HG03108 (cell line): ENCODE results near the gene TSHZ3.

ENCODE experiments used
- ATAC-seq: cut with Tn5 transposase; IDR thresholded peaks from one replicate; pipeline ENCODE4 v1.9.1; 2021; ENCODE audit warnings: moderate library complexity; ENCODE audit not compliant: unreplicated experiment

Gene TSHZ3, protein sequence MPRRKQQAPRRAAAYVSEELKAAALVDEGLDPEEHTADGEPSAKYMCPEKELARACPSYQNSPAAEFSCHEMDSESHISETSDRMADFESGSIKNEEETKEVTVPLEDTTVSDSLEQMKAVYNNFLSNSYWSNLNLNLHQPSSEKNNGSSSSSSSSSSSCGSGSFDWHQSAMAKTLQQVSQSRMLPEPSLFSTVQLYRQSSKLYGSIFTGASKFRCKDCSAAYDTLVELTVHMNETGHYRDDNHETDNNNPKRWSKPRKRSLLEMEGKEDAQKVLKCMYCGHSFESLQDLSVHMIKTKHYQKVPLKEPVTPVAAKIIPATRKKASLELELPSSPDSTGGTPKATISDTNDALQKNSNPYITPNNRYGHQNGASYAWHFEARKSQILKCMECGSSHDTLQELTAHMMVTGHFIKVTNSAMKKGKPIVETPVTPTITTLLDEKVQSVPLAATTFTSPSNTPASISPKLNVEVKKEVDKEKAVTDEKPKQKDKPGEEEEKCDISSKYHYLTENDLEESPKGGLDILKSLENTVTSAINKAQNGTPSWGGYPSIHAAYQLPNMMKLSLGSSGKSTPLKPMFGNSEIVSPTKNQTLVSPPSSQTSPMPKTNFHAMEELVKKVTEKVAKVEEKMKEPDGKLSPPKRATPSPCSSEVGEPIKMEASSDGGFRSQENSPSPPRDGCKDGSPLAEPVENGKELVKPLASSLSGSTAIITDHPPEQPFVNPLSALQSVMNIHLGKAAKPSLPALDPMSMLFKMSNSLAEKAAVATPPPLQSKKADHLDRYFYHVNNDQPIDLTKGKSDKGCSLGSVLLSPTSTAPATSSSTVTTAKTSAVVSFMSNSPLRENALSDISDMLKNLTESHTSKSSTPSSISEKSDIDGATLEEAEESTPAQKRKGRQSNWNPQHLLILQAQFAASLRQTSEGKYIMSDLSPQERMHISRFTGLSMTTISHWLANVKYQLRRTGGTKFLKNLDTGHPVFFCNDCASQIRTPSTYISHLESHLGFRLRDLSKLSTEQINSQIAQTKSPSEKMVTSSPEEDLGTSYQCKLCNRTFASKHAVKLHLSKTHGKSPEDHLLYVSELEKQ

DNA sequence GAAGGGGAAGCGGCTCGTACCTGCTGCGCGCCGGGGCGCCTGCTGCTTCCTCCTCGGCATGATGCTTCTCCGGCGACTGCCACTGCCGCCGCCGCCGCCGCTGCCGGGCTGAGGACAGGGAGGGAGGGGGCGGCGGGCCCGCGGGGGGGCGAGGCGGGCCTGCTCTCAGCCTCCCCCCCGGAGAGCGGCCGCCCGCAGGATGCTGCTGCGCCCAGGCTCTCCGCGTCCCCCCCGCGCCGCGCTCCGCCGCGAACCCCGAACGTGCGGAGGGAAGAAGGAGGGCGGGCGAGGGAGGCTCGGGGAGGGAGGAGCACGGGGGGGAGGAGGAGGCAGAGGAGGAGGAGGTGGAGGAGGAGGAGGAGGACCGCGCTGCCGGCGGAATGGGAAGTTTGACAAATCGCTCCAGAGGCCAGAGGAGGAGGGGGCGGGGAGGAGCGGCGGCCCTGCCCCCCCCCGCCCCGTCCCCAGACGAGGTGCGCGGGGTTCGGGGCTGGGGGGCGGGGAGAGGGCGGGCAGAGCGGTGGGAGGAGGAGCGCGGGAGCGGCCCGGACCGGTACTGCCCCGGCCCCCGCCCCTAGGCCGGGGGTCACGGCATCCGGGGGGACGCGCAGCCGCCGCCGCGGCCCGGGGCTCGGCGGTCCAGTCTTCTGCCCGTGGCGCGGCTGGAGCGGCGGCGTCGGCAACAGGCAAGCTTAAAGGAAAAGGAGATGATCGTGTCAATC is at the start of gene TSHZ3:
Gene TSHZ3, minus strand, starts transcription at position 277 of the 722 bp plus-strand sequence. Its CDS starts 217 bp downstream, at position 60.
- no peak for ATAC-seq

DNA sequence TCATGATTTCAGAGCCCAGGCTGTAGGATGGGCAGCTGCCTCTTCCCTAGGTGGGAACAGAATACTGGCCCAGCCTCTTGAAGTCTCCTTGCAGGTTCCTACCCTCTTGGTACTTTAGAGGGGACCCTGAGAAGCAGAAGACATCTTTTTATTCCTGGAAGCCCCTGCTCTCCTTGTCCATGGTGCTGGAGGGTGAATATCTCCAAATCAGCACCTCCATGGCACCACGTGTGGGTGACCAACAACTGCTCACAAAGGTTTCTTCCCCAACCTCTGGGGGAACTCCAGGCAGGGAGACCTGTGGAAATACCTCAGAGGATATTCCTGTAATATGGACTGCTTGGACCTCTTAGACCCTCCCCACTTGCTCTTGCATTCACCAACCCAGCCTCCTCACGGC is 48.1 kb upstream of the TSHZ3 start:
- no peak for ATAC-seq

DNA sequence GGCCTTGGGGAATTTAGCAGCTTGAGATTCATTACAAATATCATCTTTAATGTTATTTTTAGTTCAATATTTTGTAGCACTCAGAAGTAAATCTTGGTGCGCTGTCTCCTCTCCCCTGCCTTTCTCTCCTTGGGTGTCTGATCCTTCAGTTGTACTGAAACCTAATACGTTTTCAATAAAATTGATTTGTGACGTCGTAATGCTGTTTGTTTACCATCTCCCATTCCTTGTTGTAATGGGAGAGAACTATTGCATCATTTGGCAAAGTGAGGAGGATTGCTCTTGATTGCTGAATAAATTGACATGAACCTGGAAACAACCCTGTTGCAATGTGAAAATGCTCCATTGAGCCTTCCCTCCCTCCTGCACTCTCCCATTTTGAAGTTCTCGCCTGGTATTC is 43.2 kb upstream of the TSHZ3 start:
- no peak for ATAC-seq

DNA sequence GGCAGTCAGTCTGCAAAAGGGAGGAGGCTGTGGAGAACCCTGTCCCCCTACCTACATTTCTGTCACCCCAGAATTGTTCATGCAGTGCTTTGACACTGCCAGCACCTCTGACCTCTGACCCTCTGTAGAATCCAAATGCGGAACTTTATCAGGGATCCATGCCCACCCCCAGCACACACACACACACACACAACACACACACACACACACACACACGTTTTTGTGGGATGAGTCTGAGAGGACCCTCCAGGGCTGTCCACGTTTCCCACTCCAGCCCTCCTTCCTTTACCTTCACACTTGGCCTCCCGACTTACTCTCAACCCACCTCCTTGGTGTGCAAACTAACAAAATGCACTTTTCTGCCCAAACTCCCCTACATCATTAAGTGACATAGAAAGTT is 42.3 kb upstream of the TSHZ3 start:
- no peak for ATAC-seq

DNA sequence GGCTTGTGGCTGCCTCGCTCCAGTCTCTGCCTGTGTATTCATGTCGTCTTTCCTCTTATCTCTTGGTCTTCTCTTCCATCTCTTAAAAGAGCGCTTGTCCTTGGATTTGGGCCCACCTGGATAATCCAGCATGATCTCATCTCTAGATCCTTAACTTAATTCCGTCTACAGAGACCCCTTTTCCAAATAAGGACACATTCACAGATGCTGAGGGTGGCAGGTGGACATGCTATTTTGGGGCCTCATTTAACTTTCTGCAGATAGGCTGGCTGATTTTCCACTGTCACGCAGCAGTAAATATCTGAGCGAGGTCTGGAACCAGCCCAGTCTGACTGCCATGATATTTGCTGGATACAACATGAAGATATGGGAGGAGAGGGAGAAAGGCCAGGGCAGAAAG is 41.5 kb upstream of the TSHZ3 start:
- ATAC-seq: no peak

DNA sequence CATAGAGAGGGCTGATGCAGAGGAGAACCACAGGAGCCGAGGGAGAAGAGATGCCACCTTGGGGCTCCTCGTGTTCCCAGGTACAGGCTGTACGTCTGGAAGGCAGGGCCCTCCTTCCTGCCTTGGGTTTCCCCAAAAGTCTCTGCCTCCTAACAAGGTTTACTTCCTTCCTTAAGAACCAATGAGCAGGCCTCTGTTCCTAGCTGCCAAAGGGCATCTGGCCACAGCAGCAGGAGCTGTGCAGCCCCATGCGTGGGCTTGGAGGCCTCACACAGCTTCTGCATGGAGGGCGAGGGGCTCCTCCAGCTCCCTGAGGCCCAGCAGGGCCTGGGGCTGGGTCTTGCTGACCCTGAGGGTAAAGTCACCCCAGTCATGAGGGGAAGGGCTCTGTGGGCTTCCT is 40.6 kb upstream of the TSHZ3 start:
- no peak for ATAC-seq

DNA sequence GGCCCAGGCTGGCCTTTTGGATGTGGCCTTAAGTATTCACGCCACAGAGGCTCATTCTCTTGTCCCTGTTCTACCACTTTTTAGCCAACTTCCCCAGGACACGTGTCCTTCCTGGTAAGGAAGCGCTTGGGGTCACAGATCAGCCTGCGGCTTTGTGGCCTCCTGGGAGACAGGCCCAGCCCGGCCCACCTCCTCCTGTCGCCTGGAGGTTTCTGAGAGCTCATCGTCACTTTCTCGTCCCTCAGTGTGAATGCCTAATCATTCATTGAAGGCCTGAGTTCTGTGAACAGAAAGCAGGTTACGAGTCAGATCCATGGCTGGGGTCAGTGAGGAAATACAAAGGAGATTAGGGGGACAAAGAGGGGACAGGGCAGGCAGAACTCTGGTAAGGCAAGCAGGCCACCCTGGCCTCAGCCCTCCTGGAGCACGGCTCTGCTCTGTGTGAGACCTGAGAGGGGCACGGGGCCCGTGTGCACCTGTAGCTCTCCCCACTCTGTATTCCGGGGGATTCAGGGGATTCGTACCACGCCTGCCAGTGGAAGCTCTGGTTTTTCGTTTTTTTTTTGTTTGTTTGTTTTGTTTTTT is 38.6 kb upstream of the TSHZ3 start:
- ATAC-seq: no peak

DNA sequence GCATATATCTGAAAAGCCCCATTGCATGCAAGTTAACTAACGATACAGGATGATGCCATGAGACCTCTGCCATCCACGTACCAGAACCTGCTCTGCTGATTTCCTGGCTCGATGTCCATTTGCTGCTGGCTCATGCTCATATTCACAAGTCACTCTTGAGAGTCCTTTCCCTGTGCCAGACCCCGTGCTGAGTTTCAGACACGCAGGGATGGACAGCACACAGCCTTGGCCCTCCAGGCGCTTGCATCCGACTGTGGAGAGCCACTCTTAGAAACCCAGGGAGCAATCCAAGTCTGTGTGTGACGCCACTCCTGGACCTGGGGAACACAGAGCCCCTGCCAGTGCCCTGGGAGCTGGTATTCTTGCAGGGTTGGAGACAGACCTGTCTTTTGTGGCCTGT is 37.6 kb upstream of the TSHZ3 start:
- no peak for ATAC-seq

DNA sequence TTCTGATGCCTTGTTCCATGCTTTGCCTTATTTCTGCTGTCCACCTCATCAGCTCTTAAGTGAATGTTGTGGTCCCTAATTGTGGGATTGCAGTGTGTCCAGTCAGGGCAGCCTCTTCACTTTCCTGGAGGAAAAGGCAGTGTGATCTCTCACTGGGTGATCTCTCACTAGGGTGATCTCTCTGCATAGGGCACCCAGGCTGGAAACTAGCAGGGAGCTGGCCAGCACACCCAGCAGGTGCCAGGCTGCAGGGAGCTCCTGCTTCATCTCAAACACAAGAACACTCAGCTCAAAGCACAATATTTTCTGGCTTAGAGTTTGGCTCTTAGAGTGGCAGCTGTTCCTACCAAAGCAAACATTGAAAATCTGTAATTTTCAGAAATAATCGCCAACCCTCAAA is 36.5 kb upstream of the TSHZ3 start:
- ATAC-seq: no peak

DNA sequence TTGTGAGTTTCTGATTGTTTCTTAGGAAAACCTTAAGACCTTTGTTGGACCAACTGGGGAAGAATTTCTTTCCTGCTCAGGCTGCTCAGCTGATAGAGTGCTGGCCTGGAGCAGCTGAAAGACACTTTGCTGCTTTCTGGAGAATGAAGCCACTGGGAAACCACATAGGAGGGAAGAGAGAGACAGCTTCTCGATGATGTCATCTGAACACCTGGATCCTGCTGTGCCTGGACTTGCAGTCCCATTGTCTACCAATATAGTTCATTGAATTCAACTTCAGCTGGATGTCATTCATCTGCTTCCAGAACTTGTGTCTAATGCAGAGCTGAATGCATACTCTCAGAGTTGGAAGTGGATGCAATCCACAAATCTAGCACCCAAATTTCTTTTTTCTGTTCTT is 34.3 kb upstream of the TSHZ3 start:
- ATAC-seq: no peak

DNA sequence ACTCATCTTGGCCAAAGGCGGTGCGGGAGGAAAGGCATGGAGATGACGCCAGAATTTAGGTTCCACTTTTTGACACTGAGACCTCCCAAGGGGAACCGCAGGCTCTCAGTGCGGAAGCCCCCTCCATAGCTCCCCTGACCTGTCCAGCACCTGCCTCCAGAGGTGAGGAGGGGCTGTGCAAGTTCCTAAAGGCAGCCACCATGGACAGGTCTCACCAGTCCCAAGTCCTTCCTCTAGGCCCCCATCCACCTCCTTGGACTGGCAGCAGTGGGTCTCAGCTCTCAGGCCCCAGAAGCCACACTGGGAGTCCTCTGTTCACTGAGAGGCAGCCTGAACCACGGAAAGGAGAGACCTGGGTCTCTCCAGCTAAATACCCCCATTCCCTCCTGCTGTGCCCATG is 31.6 kb upstream of the TSHZ3 start:
- no peak for ATAC-seq

DNA sequence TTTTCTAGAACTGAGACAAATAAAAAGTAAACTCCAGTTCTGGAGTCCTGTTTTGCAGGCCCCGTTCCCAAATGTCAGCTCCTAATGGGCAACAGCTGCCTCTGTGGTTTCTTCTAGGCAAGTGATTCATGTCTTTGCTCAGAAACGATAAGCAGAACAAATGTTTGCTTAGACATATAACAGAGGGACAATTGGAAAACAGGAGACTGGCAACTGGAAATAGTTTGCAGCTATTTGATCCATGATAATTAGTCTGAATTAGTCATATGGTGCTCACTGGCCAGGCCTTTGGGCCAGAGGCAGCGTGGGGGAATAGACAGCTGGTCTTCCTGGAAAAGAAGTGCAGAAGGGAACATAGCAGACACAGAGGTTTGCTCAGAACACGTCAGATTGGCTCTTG is 29.2 kb upstream of the TSHZ3 start:
- ATAC-seq: no peak

DNA sequence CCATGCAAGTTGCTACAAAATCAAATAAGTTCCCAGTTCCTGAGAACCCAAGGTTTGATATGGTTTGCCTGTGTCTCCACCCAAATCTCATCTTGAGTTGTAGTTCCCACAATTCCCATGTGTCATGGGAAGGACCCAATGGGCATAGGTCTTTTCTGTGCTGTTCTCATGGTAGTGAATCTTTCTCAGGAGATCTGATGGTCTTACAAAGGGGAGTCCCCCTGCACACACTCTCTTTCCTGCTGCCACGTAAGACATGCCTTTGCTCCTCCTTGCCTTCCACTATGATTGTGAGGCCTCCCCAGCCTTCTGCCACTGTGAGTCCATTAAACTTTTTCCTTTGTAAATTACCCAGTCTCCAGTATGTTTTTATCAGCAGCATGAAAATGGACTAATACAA is 28.5 kb upstream of the TSHZ3 start:
- ATAC-seq: no peak

DNA sequence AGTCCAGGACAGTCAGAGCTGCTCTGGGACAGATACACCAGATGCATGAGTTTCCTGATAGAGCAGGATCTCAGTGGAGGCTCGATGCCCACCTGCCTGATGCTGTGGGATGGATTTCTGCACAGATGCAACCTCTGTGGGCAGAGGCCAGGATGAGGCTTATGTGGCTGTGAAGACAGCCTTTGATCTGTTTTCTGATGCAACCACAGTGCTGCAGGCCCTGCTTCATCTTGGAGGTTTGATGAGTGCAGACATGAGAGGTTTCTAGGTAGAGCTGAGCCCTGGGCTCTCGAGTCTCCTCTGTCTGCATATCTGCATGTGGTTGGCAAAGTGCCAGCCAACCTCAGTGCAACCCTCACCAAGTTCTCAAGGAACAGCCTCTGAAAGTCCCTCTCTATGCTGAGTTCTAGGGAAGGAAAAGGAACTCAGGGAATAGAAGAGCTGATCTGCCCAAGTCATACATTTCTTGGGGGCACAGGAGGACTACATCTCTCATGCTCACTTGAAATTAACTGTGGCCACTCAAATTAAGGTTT is 23.1 kb upstream of the TSHZ3 start:
- no peak for ATAC-seq

DNA sequence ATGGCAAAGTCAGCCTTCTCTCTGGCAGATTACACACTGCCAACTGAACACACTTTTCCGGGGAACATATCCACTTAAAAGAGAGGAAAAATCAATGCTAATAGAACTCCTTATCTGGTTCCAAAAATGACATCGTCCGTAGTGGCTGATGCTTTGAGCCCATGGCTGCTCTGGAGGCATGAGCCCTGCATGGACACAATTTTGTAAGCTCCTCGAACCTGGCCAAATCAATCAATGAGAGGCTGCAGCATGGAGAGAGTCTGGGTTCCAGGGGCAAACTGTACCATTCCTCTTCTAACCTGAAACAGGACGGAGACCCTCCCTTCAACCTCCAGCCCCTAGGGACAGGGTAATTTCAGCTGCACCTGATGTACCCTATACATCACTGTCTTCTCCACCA is 21.0 kb upstream of the TSHZ3 start:
- ATAC-seq: no peak

DNA sequence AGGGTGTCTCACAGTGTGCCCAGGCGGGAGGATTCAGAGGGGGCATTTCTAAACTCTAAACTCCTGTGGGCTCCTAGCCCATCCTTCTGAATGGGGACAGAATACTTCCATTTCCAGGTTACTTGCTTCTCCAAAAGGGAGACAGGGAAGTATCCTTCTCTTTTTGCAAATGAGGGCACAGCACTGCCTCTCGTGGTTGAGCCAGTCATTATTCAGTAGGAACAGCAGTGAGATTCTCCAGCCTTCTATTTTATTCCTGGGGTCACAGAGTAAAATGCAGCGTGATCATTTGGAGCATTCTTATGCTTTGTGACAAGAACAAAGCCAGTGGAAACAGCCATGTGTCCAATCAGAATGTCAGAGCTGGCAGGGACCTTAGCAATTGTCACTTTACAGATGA is 15.7 kb upstream of the TSHZ3 start:
- no peak for ATAC-seq

DNA sequence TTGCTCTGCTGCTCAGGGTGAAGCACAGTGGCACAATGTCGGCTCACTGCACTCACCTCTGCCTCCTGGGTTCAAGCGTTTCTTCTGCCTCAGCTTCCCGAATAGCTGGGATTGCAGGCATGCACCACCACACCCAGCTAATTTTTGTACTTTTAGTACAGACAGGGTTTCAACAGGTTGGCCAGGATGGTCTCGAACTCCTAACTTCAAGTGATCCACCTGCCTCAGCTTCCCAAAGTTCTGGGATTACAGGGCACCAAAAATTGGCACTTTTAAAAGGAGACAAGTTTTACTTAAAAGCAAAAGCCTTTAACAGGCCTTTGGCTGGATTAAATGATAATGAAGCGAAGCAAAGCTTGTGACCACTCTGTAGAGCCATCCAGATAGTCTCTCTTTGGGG is 12.5 kb upstream of the TSHZ3 start:
- no peak for ATAC-seq

DNA sequence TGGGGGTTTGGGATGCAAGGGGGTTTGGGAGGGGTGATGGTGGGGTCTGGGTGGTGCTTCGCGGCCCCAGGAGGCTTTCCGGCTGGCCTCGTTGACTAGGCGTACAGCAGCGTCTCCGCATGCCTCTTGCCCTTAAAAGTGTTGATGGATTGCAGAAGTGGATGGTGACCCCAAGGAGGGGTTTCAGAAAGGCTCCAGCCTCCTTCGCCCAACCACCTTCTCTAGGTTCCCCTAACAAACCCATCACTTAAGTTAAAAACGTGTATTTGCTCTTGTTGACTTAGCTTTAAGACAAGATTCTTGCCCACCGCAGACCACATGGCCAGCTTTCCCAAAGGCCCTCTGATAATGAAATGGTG is 8.1 kb upstream of the TSHZ3 start:
- ATAC-seq: no peak

DNA sequence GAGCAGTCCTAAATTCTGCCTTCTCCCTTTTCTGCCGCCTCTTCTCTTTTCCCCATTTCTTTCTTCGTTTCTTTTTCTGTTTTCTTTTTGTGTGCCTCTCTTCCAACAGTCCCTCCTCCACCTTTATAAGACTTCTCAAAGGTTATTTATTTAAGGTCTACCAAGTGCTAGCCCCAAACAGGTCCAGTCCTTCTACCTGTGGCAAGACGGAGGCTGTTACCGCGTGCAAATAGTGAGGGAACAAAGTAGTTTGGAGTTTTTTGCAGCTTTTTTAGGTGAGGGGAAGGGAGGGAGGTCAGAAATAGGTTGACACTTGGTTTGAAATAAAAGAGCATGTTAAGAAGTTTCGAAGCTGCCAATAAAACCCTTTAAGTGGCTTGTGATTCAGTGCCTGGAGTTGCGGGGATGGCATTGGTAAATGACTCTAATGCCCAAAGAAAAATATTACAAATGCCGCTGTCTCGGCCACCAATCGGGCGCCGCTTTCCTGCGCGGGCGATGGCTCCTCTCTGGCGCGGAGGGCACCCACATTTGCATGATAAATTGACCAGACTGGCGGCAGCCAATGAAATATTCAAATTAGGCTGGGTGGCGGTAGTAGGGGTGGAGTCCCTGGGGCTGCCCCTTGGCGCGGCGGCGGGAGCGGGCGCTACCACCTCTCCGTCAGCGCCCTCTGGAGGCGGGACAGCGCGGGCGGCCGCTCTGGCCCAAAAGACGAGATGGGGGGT is 7.5 kb upstream of the TSHZ3 start:
- ATAC-seq: no peak
